Keratinocyte (primary cell): Measurements from ENCODE around the gene ZCCHC24. TPM values are rescaled to one million over a fixed set of nuclear protein-coding genes. Genes with fewer than 3 reads are reported as not detected.

Experiments
- DNase-seq: peaks from one replicate; pipeline ENCODE4 v3.0.0-alpha.2; 2011; ENCODE audit warnings: low read depth, missing footprints, low spot score
- FAIRE-seq: peaks from 2 replicates; lab custom pipeline; 2011; peaks lifted over from hg19 to GRCh38; lab: Jason Lieb, UNC
- H2AFZ ChIP-seq: 2 replicates; pipeline ENCODE4 v1.6.0; 2012; ENCODE audit warnings: low read length, control low read depth, inconsistent platforms; ENCODE audit not compliant: control insufficient read depth
- H3K27ac ChIP-seq: 2 replicates; pipeline ENCODE4 v1.5.1; 2011; ENCODE audit warnings: low read length; ENCODE audit not compliant: control insufficient read depth, insufficient read depth
- H3K27me3 ChIP-seq: 3 replicates; pipeline ENCODE4 v1.6.0; 2011; ENCODE audit warnings: low read length; ENCODE audit not compliant: control insufficient read depth, insufficient read depth; ENCODE audit errors: extremely low read depth
- H3K36me3 ChIP-seq, 2 experiments: 2 replicates in 1 of 2; 3 replicates in 1 of 2; pipeline ENCODE4 v1.5.1; 2011; ENCODE audit warnings: low read length in 2 of 2, mild to moderate bottlenecking in 1 of 2; ENCODE audit not compliant: control insufficient read depth in 2 of 2, insufficient read depth in 2 of 2; ENCODE audit errors: extremely low read depth in 1 of 2
- H3K4me1 ChIP-seq: 3 replicates; pipeline ENCODE4 v1.5.1; 2011; ENCODE audit warnings: low read length; ENCODE audit not compliant: control insufficient read depth, insufficient read depth; ENCODE audit errors: extremely low read depth
- H3K4me2 ChIP-seq: 3 replicates; pipeline ENCODE4 v1.6.0; 2011; ENCODE audit warnings: low read depth, low read length; ENCODE audit not compliant: control insufficient read depth, insufficient read depth; ENCODE audit errors: extremely low read depth
- H3K4me3 ChIP-seq, 3 experiments: fragments of 200-600 bp in 1 of 3; sonication (generic) in 1 of 3; 2 replicates in 2 of 3; 3 replicates in 1 of 3; pipeline ENCODE4 v1.5.1; 2011 to 2016; ENCODE audit warnings: low read length in 3 of 3, mild to moderate bottlenecking in 3 of 3, control low read depth in 2 of 3, inconsistent platforms in 1 of 3, low read depth in 1 of 3, mixed read lengths in 1 of 3, mixed run types in 1 of 3, moderate library complexity in 1 of 3; ENCODE audit not compliant: control insufficient read depth in 2 of 3, insufficient read depth in 2 of 3; ENCODE audit errors: extremely low read depth in 1 of 3
- H3K79me2 ChIP-seq: 2 replicates; pipeline ENCODE4 v1.6.0; 2012; ENCODE audit warnings: low read length; ENCODE audit not compliant: control insufficient read depth, insufficient read depth
- H3K9ac ChIP-seq: 3 replicates; pipeline ENCODE4 v1.6.0; 2011; ENCODE audit warnings: low read length; ENCODE audit not compliant: control insufficient read depth, insufficient read depth; ENCODE audit errors: extremely low read depth
- H3K9me1 ChIP-seq: 3 replicates; pipeline ENCODE4 v1.6.0; 2011; ENCODE audit warnings: low read length; ENCODE audit not compliant: control insufficient read depth, insufficient read depth; ENCODE audit errors: extremely low read depth
- H3K9me3 ChIP-seq: 2 replicates; pipeline ENCODE4 v1.5.1; 2012; ENCODE audit warnings: low read depth, low read length; ENCODE audit not compliant: control insufficient read depth
- H4K20me1 ChIP-seq: 3 replicates; pipeline ENCODE4 v1.6.0; 2011; ENCODE audit warnings: low read length; ENCODE audit not compliant: control insufficient read depth, insufficient read depth; ENCODE audit errors: extremely low read depth
- EZH2 ChIP-seq: IDR thresholded peaks from one replicate; pipeline ENCODE4 v1.6.1; 2012; ENCODE audit warnings: inconsistent platforms, mild to moderate bottlenecking, low read length, moderate library complexity
- dilution Hi-C: fragments of 300-500 bp; cut with MboI; formaldehyde crosslinking; loops from one replicate; pipeline ENCODE4 v1.7.0; 2020; ENCODE audit warnings: low sequenced_read_pairs; ENCODE audit not compliant: extremely low pct_ligation_motif_present
- polyA plus RNA-seq, 5 experiments: library from polyadenylated mRNA; depleted of rRNA in 3 of 5; stranded (reverse) in 3 of 5; stranded (forward) in 1 of 5; unstranded in 1 of 5; fragments of >200 nt; gene quantifications; 1 replicate in 1 of 5; 2 replicates in 3 of 5; 3 replicates in 1 of 5; pipeline versions ENCODE4 v1.2.1 to v1.2.3, GENCODE V29; 2011 to 2012; ENCODE audit warnings: missing spikeins in 2 of 5, low read depth in 1 of 5, low replicate concordance in 1 of 5
- TF ChIP-seq, protein P1 (sequence below), 3 experiments: IDR thresholded peaks in 1 of 3; conservative IDR thresholded peaks in 1 of 3; optimal IDR thresholded peaks in 1 of 3; 2 replicates in 2 of 3; 3 replicates in 1 of 3; pipeline versions ENCODE3 to v1.5.1; 2011; ENCODE audit warnings: low read length in 3 of 3, mild to moderate bottlenecking in 3 of 3, moderate library complexity in 2 of 3, control low read depth in 1 of 3, inconsistent platforms in 1 of 3; ENCODE audit not compliant: insufficient read depth in 2 of 3; ENCODE audit errors: extremely low read depth in 1 of 3

The ZCCHC24 gene
- polyA plus RNA-seq, 1 donor (not counting 4 experiments of a cell fraction or from before 2014, with no cell fraction given): 0.96 TPM

DNA sequence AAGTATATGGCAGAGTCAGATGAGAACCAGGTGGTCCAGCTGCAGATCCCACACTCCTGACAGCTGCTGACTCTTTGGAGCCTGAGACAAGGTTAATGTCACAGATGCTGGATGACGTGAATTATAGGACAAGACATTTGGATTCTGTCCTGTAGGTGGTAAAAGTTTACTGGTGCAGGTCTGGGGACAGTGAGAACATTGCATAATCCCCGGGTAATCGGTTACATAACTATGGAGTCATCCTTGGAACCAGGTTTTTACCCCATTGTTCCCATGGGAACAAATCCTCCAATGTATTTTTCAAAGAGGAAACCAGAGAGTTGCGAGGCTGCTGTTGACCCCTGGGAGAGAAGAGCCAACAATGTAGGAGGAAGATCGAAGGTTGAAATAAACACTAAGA is 27.5 kb upstream of the ZCCHC24 start:
- no peaks in the 10 kb centered on the region for H3K27me3 ChIP-seq
- H3K4me2 ChIP-seq: no peak overlapping the region
- H4K20me1 ChIP-seq: no peaks in the 10 kb centered on the region
- H3K4me1 ChIP-seq: no peaks in the 10 kb centered on the region
- H3K9me3 ChIP-seq: no peaks in the 10 kb centered on the region
- H3K79me2 ChIP-seq: no peaks in the 10 kb centered on the region
- FAIRE-seq (no peak), DNase-seq (no peak)
- TF ChIP-seq EZH2: no peak
- TF ChIP-seq, protein P1, sequence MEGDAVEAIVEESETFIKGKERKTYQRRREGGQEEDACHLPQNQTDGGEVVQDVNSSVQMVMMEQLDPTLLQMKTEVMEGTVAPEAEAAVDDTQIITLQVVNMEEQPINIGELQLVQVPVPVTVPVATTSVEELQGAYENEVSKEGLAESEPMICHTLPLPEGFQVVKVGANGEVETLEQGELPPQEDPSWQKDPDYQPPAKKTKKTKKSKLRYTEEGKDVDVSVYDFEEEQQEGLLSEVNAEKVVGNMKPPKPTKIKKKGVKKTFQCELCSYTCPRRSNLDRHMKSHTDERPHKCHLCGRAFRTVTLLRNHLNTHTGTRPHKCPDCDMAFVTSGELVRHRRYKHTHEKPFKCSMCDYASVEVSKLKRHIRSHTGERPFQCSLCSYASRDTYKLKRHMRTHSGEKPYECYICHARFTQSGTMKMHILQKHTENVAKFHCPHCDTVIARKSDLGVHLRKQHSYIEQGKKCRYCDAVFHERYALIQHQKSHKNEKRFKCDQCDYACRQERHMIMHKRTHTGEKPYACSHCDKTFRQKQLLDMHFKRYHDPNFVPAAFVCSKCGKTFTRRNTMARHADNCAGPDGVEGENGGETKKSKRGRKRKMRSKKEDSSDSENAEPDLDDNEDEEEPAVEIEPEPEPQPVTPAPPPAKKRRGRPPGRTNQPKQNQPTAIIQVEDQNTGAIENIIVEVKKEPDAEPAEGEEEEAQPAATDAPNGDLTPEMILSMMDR (optimal IDR thresholded peaks at IDR 0.05 in 1 of 3, IDR thresholded peaks at IDR 0.05 in 1 of 3, conservative IDR thresholded peaks at IDR 0.05 in 1 of 3; ENCODE audit: extremely low read depth in 1 of 3, insufficient read depth in 2 of 3, low read length in 3 of 3): no peak
- no peak overlapping the region for H3K4me3 ChIP-seq
- no peaks in the 10 kb centered on the region for H3K36me3 ChIP-seq
- no peak overlapping the region for H2AFZ ChIP-seq
- H3K9ac ChIP-seq: no peak overlapping the region
- H3K9me1 ChIP-seq: no peaks in the 10 kb centered on the region
- dilution Hi-C loops: no loop called here
- no peak overlapping the region for H3K27ac ChIP-seq

- no peak overlapping the region for H3K9ac ChIP-seq
- no peak overlapping the region for H3K27ac ChIP-seq
- H3K9me1 ChIP-seq: no peaks in the 10 kb centered on the region
- H3K9me3 ChIP-seq: no peaks in the 10 kb centered on the region
- H3K36me3 ChIP-seq: no peaks in the 10 kb centered on the region
- no peak for FAIRE-seq
- TF ChIP-seq, protein P1 (optimal IDR thresholded peaks at IDR 0.05 in 1 of 3, IDR thresholded peaks at IDR 0.05 in 1 of 3, conservative IDR thresholded peaks at IDR 0.05 in 1 of 3; ENCODE audit: extremely low read depth in 1 of 3, insufficient read depth in 2 of 3, low read length in 3 of 3): no peak
- no peak for TF ChIP-seq EZH2
- no peaks in the 10 kb centered on the region for H4K20me1 ChIP-seq
- dilution Hi-C loops: no loop called here
- no peak overlapping the region for H3K4me3 ChIP-seq
- no peak overlapping the region for H3K4me2 ChIP-seq
- no peaks in the 10 kb centered on the region for H3K79me2 ChIP-seq
- H3K27me3 ChIP-seq: no peaks in the 10 kb centered on the region
- no peak overlapping the region for H2AFZ ChIP-seq
- no peaks in the 10 kb centered on the region for H3K4me1 ChIP-seq
- no peak for DNase-seq
Observed at GRCh38 chr10:79472449-79472848, 27.0 kb upstream of the ZCCHC24 start.
